Spleen (tissue), 11 donors: ENCODE data around the gene ADM2. TPM values are rescaled to one million over a fixed set of nuclear protein-coding genes. Genes with fewer than 3 reads are reported as not detected.

Experiments
- DNase-seq: peaks from one replicate; pipeline ENCODE4 v3.0.0-alpha.2; 2020
- H3K27ac ChIP-seq, 8 donors: fragments of 200-600 bp; sonication (generic) in 7 of 8; 1 replicate in 4 of 8; 2 replicates in 4 of 8; pipeline versions ENCODE4 v1.5.0 to v1.8.0; 2016 to 2021; ENCODE audit warnings: inconsistent platforms in 4 of 8, mild to moderate bottlenecking in 4 of 8, moderate library complexity in 1 of 8
- H3K27me3 ChIP-seq, 7 donors: fragments of 200-600 bp; sonication (generic) in 6 of 7; replicated peaks in 1 of 7; 1 replicate in 4 of 7; 2 replicates in 3 of 7; pipeline versions ENCODE4 v1.5.0 to v1.8.0; 2016 to 2021; ENCODE audit warnings: inconsistent platforms in 3 of 7, mild to moderate bottlenecking in 1 of 7
- H3K36me3 ChIP-seq, 6 donors: fragments of 200-600 bp; sonication (generic) in 5 of 6; 1 replicate in 4 of 6; 2 replicates in 2 of 6; pipeline versions ENCODE4 v1.5.0 to v1.8.0; 2016 to 2021; ENCODE audit warnings: inconsistent platforms in 2 of 6
- H3K4me1 ChIP-seq, 6 donors: fragments of 200-600 bp; sonication (generic) in 5 of 6; 1 replicate in 3 of 6; 2 replicates in 3 of 6; pipeline versions ENCODE4 v1.5.0 to v1.8.0; 2016 to 2021; ENCODE audit warnings: inconsistent platforms in 3 of 6
- H3K4me3 ChIP-seq, 8 donors: fragments of 200-600 bp; sonication (generic) in 7 of 8; 1 replicate in 4 of 8; 2 replicates in 4 of 8; pipeline versions ENCODE4 v1.5.0 to v1.8.0; 2016 to 2021; ENCODE audit warnings: inconsistent platforms in 4 of 8, mild to moderate bottlenecking in 4 of 8, moderate library complexity in 2 of 8
- H3K9me3 ChIP-seq, 8 donors: fragments of 200-600 bp; sonication (generic) in 7 of 8; 1 replicate in 4 of 8; 2 replicates in 4 of 8; pipeline versions ENCODE4 v1.5.0 to v1.8.0; 2016 to 2021; ENCODE audit warnings: inconsistent platforms in 4 of 8
- POLR2A ChIP-seq, 3 donors: fragments of 450-650 bp; IDR thresholded peaks; one replicate each; pipeline ENCODE4 v1.5.1; 2017; ENCODE audit warnings: antibody characterized with exemption in 3 of 3, mild to moderate bottlenecking in 1 of 3
- POLR2AphosphoS5 ChIP-seq, 3 donors: sonication (generic); formaldehyde crosslinking; IDR thresholded peaks; one replicate each; pipeline ENCODE4 v1.5.1; 2017; ENCODE audit warnings: antibody characterized with exemption in 3 of 3
- WGBS, 5 donors: extraction: QIAGEN DNeasy Blood & Tissue Kit in 3 of 5; methylation state at CpG; one replicate each; pipeline versions ENCODE4 v1.1.5 to v1.1.7; 2013 to 2018; 5-methylcytosine and 5-hydroxymethylcytosine counted together
- intact Hi-C: fragments of 100-400 bp; cut with DNase I; formaldehyde crosslinking; loops from one replicate; pipeline ENCODE4 v1.15.0; 2023; ENCODE audit warnings: low total_unique reads
- polyA plus RNA-seq, 3 donors: library from polyadenylated mRNA; stranded (reverse); fragments of 200-250 nt; gene quantifications; one replicate each; pipeline ENCODE4 v1.2.1, GENCODE V29; 2013
- total RNA-seq, 7 donors: library from RNA; depleted of rRNA in 3 of 7; stranded (reverse); fragments of >200 nt in 3 of 7; fragmentation: NEBNext Ultra II Directional in 4 of 7; extraction: Animal tissue kit (Norgen Biotek cat#: 25700) in 4 of 7; gene quantifications; one replicate each; pipeline versions ENCODE4 v1.1.0 to v1.2.1, GENCODE V29; 2016 to 2021
- TF ChIP-seq, protein P1 (sequence below), 11 experiments: fragments of 200-600 bp in 7 of 11; fragments of 450-650 bp in 4 of 11; sonication (generic) in 4 of 11; IDR thresholded peaks in 8 of 11; conservative IDR thresholded peaks in 3 of 11; 1 replicate in 7 of 11; 2 replicates in 4 of 11; pipeline versions ENCODE4 v1.4.0 to v1.8.0; 2016 to 2021; ENCODE audit warnings: antibody characterized with exemption in 11 of 11, inconsistent platforms in 4 of 11, mild to moderate bottlenecking in 1 of 11
- donor health status: healthy with polysubstance abuse.
- donor health status: DM: no; HTN: no; CAD: no; lungs with moderate emphysema.
- donor health status: DM: no; HTN: no; CAD: no.
- donor health status: Bipolar disorder and iron deficiency.
- donor health status: healthy.
- donor health status: DM: no; HTN: no; CAD: no.
- donor health status: DM: yes; HTN: yes; CAD: no.

The ADM2 gene
- total and polyA plus RNA-seq, 10 donors: 0.74 to 3.5 (median 2.0) TPM

DNA sequence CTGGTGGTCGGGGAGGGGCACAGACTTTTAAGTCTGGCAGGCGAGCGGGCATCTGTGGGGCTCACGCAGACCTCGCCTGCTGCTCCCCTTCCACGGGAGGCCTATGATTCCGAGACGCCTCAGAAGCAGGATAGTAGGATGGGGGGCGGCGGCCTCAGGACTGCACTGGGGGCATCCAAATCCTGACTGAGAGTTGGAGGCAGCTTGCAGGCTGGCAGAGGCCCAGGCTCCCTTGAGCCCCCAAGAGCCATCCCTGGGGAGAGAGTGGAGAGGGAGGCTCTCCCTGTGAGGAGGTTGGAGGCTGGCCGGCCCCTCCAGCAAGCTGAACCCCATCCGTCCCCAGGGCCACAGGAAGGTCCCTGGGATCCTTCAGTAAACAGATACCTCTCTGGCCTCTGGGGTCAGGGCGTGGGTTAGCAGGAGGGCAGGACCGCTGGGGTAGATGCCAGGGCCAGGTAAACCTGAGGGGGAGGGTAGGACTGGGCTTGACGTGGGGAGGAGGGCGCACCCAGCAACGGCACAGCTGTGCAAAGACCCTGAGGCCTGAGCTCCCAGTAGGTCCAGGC lies 39.8 kb upstream of the ADM2 start:
- TF ChIP-seq POLR2A (IDR thresholded peaks at IDR 0.05) (no peak), POLR2AphosphoS5 (IDR thresholded peaks at IDR 0.05) (peak in 2 of 3 donors; percentile 10 to 42)
- peak overlapping the region in 1 of 8 donors; percentile 36 for H3K27ac ChIP-seq
- no peaks in the 10 kb centered on the region for H3K9me3 ChIP-seq
- no peak overlapping the region for H3K4me3 ChIP-seq
- H3K36me3 ChIP-seq: peaks cover 0 to 100% (median 67%) of the 10 kb centered on the region in 6 donors
- intact Hi-C loops: no loop called here
- no peak for DNase-seq
- H3K27me3 ChIP-seq: no peaks in the 10 kb centered on the region
- 73 to 95% (median 89%) methylated on average over 15 to 17 of the region's 17 CpGs for WGBS, 5 donors
- H3K4me1 ChIP-seq: peaks cover 0 to 45% (median 15%) of the 10 kb centered on the region in 6 donors

DNA sequence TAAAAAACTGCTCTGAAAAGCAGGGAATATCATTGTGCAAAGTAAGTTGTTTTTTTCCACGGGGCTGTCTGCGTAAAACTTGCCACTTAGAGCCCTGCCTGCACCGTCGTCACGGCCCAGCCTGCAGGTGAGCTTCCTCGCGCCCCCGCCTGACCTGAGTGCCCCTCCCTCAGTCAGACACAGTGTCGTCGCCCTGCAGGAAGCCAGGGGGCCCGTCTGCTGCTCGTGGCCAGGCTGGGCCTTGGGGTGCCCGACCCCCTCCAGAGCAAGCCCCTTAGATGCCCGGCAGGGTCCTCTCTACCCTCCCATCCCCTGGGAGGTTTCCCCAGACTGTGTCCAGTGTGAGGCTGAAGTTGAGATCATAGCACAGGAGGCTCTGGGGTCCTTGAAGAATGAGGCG lies 38.1 kb upstream of the ADM2 start:
- no peak overlapping the region for H3K4me3 ChIP-seq
- H3K9me3 ChIP-seq: no peaks in the 10 kb centered on the region
- H3K36me3 ChIP-seq: peaks cover 0 to 100% (median 67%) of the 10 kb centered on the region in 6 donors
- peaks cover 0 to 45% (median 15%) of the 10 kb centered on the region in 6 donors for H3K4me1 ChIP-seq
- no peak for DNase-seq
- TF ChIP-seq POLR2AphosphoS5 (IDR thresholded peaks at IDR 0.05): peak; percentile 59 to 83 (median 61)
- no peak for TF ChIP-seq POLR2A (IDR thresholded peaks at IDR 0.05)
- intact Hi-C loops: no loop called here
- H3K27me3 ChIP-seq: no peaks in the 10 kb centered on the region
- WGBS, 5 donors: 71 to 85% (median 77%) methylated on average over 9 to 15 of the region's 15 CpGs
- H3K27ac ChIP-seq: peak overlapping the region in 3 of 8 donors; percentile 35 to 52 (median 46)

DNA sequence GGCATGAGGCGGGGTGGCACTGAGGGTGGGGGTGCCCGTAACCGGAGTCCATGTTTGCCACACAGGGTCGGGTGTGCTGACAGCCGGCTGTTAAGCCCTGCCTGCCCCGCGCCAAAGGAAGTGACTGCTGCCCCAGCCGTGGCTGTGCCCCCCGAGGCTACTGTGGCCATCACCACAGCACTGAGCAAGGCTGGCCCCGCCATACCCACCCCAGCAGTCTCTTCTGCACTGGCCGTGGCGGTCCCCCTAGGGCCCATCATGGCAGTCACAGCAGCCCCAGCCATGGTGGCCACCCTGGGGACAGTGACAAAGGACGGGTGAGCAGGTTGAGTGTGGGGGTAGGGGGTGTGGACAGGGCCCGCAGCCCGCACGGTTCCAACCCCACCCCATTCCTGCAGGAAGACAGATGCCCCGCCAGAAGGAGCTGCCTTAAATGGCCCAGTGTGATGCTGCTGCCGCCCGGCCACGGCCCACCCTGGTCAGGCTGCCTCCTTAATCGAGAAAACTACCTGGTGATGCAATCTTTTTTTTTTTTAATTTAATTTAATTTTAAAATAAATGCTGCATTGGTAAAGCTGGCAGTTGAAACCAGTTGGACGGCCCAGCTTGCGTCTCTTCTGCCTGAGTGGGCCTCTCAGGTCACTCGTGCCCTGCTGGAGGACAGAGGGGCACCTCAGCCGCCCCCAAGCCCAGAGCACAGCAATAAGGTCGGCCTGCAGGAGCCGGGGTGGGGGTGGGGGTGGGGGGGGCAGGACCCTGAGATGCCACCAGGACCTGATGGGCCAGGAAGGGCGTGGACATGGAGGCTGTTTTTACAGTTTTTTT lies 37.3 kb upstream of the ADM2 start:
- intact Hi-C loops: no loop called here
- DNase-seq: no peak
- H3K36me3 ChIP-seq: peaks cover 0 to 100% (median 67%) of the 10 kb centered on the region in 6 donors
- no peaks in the 10 kb centered on the region for H3K9me3 ChIP-seq
- peak overlapping the region in 4 of 8 donors; percentile 33 to 68 (median 44) for H3K27ac ChIP-seq
- no peaks in the 10 kb centered on the region for H3K27me3 ChIP-seq
- 74 to 84% (median 77%) methylated on average over 15 to 28 of the region's 28 CpGs for WGBS, 5 donors
- peak; percentile 23 to 78 (median 48) for TF ChIP-seq POLR2AphosphoS5 (IDR thresholded peaks at IDR 0.05)
- TF ChIP-seq, protein P1, sequence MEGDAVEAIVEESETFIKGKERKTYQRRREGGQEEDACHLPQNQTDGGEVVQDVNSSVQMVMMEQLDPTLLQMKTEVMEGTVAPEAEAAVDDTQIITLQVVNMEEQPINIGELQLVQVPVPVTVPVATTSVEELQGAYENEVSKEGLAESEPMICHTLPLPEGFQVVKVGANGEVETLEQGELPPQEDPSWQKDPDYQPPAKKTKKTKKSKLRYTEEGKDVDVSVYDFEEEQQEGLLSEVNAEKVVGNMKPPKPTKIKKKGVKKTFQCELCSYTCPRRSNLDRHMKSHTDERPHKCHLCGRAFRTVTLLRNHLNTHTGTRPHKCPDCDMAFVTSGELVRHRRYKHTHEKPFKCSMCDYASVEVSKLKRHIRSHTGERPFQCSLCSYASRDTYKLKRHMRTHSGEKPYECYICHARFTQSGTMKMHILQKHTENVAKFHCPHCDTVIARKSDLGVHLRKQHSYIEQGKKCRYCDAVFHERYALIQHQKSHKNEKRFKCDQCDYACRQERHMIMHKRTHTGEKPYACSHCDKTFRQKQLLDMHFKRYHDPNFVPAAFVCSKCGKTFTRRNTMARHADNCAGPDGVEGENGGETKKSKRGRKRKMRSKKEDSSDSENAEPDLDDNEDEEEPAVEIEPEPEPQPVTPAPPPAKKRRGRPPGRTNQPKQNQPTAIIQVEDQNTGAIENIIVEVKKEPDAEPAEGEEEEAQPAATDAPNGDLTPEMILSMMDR (IDR thresholded peaks at IDR 0.05 in 8 of 11, conservative IDR thresholded peaks at IDR 0.05 in 3 of 11): no peak
- no peak overlapping the region for H3K4me3 ChIP-seq
- H3K4me1 ChIP-seq: peaks cover 0 to 45% (median 15%) of the 10 kb centered on the region in 6 donors

DNA sequence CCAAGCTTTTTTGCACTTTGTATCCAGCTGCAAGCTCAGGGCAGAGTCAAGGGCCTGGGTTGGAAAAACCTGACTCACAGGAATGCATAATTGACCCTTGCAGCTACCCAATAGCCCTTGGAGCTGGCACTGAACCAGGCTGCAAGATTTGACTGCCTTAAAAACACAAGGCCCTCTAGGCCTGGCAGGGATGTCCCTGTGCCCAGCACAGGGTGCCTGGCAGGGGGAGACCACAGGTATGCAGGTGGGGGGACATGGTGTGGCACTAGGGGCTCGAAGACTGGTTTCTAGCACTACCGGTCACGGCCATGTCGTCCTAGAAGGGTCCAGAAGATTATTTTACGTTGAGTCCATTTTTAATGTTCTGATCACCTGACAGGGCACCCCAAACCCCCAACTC lies 36.7 kb upstream of the ADM2 start:
- H3K9me3 ChIP-seq: no peaks in the 10 kb centered on the region
- no peaks in the 10 kb centered on the region for H3K27me3 ChIP-seq
- intact Hi-C loops: no loop called here
- DNase-seq: no peak
- TF ChIP-seq, protein P1 (IDR thresholded peaks at IDR 0.05 in 8 of 11, conservative IDR thresholded peaks at IDR 0.05 in 3 of 11): no peak
- no peak for TF ChIP-seq POLR2A (IDR thresholded peaks at IDR 0.05)
- peaks cover 0 to 47% (median 15%) of the 10 kb centered on the region in 6 donors for H3K4me1 ChIP-seq
- WGBS, 5 donors: 59 to 87% (median 74%) methylated on average over 5 of the region's 5 CpGs
- peaks cover 0 to 100% (median 62%) of the 10 kb centered on the region in 6 donors for H3K36me3 ChIP-seq
- peak overlapping the region in 5 of 8 donors; percentile 12 to 68 (median 35) for H3K27ac ChIP-seq
- no peak overlapping the region for H3K4me3 ChIP-seq
